Measurements from ENCODE around the gene CSK.
"Not testable (repeated sequence)": the region's sequence is repeated elsewhere in the genome, so short reads cannot be mapped to it uniquely, and the experiment has no call there.

The CSK gene

DNA sequence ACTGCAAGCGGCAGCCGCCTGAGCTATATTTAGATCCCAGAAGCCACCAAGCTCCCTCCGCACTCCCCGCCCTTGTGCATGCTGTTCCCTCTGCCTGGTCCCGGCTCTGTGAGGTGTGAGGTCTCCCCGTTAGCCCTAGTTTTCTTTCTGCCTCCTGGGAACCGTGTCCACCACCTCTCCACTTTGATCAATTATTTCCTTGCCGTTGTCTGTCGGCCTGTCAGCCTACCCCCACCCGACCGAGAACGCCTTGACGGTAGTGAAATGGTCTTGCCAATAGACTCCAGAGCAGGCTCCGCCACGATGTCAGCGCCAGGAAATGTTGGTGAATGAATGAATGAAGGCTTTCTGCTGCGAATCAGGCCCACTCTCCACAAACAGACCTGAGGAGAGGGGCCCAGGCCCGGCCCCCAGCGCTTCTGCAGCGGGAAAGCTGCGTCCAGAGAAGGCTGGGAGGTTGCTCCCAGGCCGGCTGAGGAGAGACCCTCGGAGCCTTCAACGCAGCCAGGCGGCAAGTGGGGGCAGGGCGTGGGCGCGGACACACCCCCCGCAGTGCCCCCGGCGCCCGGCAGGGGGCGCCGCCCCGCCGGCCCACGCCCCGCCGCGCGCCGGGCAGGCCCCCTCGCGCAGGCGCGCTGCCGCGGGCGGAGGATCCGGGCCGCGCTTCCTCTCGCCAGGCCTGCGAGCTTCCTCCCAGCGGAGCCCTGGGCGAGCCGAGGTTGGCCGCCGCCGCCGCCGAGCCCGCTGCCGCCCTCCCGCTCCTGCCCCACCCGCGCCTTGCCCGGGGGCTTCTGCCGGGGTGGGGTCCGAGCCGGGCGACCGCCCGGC lies at the start of gene CSK:
Gene CSK, plus strand, starts transcription at position 650 of the 828 bp plus-strand sequence. CDS start 16,218 bp downstream, outside the sequence.
- DNase-seq (ENCODE audit: low spot score): peak; percentile 86

DNA sequence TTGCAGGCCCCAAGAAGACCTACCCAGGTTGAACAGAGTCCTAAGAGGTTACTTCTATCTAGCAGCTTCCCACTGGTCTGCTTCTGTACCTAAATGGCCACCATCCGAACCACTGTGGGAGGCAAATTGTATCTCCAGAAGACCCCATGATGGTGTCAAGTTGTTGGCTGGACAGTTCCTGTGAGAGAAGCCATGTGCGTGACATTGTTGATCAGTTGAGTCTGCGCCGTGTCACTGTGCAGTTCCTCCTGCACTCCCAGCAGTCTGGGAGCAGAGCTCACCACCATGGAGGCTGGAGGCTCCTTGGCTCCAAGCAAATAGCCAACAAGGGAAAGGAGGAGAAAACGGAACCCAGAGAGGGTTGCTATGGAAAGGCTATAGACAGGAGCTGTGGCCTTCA lies 49.0 kb upstream of the CSK start:
- no peak for DNase-seq (ENCODE audit: low spot score)

DNA sequence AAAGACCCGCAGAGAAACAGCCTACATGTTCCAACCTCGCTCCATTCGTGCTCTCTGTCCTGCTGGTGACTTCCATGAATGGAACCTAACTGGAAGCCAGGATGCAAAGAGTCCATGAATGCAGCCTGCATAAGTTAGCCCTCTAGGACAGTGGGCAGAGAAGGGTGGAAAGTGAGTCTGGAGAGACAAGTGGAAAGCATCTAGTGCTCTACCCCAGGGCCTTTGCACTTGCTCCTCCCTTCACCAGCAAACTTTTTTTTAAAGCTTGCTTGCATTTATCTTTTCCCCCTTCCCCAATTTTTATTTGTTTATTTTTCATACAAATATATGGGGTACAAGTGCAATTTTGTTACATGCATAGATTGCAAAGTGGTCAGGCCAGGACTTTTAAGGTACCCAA lies 48.6 kb upstream of the CSK start:
- DNase-seq (ENCODE audit: low spot score): no peak

DNA sequence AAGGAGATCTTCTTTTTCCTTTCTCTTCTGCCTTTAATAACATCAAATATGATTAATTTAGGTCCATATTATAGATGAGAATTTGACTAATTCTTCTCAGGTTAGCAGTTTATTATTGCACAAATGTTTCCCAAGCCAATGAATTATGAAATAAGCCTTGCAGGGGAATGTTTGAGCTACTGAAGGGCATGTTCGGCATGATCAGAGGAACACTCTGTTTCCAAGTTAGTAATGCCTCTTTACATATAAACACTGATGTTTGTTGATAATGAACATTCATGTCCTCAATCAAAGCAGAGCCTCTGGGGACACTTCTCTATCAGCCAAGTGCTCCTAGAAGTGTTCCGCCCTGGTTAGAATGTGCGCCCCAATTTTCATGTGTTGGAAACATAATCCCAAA lies 46.6 kb upstream of the CSK start:
- no peak for DNase-seq (ENCODE audit: low spot score)

DNA sequence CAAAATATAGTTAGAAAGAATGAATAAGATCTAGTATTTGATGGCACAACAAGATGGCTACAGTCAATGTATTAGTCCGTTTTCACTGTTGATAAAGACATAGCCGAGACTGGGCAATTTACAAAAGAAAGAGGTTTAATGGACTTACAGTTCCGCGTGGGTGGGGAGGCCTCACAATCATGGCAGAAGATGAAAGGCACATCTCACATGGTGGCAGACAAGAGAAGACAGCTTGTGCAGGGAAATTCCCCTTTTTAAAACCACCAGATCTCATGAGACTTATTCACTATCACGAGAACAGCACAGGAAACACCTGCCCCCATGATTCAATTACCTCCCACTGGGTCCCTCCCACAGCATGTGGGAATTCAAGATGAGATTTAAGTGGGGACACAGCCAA lies 43.6 kb upstream of the CSK start:
- not testable (repeated sequence) for DNase-seq (ENCODE audit: low spot score)

DNA sequence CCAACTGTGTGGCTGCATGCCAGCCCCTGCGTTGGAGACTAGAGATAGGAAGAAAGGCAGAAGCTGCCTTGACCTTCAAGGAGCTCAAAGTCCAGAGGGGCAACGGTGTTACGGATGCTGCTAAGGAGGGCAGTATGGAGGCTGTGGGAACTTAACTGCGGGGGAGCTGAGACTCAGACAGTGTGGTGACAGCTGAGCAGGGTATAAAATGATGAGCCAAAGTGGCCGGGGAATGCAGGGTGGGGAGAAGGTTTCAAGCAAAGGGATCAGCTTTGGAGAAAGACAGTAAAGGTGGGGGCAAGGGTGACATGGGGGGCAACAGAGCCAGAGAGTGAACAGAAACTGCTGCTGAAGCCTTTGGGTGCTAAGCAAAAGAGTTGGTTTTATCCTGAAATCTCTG lies 39.5 kb upstream of the CSK start:
- no peak for DNase-seq (ENCODE audit: low spot score)

DNA sequence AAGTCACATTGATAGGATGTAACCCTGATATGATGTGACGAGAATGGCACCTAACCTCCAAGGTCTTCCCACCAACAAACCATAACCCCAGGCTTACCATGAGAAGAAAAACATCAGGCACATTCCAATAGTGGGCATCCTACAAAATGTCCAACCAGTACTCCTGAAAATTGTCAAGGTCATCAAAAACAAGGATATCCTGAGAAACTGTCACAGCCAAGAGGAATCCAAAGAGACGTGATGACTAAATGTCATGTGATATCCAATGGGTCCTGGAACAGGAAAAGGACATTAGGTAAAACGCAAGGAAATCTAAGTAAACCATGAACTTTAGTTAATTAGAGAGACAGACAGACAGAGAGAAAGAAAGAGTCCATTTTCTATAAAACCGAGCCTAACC lies 35.5 kb upstream of the CSK start:
- DNase-seq (ENCODE audit: low spot score): no peak

DNA sequence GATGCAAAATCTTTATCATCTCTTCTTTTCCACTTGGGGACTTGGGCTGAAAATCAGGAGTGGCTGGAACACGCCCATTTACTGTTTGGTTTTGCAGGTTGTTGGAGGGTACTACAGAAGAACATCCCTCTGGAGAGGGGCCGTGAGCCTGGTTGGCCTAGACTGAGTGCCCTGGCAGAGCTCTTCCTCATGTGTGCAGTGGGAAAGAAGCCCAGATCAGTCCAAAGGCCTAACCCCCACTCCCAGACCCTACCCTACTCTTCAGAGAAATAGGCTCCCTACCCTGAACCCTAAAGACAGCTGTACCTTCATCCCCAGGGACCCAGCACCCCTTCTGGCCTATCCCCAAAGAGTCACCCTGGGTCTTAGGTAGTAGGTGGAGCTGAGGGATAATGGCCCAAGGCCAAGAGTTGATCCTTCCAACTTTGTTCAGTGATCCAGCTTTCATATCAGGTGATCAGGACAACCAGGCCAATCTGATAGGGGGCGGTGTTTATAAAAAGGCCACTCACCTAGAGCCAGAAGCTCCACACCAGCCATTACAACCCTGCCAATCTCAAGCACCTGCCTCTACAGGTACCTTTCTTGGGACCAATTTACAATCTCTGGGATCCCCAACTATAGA lies 33.4 kb upstream of the CSK start, which contains the start of gene CYP1A2:
Gene CYP1A2, plus strand, starts transcription at position 524 of the 625 bp plus-strand sequence. CDS start 894 bp downstream, outside the sequence.
- DNase-seq (ENCODE audit: low spot score): no peak

DNA sequence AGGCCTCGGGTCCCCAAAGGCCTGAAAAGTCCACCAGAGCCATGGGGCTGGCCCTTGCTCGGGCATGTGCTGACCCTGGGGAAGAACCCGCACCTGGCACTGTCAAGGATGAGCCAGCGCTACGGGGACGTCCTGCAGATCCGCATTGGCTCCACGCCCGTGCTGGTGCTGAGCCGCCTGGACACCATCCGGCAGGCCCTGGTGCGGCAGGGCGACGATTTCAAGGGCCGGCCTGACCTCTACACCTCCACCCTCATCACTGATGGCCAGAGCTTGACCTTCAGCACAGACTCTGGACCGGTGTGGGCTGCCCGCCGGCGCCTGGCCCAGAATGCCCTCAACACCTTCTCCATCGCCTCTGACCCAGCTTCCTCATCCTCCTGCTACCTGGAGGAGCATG lies 32.0 kb upstream of the CSK start:
- no peak for DNase-seq (ENCODE audit: low spot score)

DNA sequence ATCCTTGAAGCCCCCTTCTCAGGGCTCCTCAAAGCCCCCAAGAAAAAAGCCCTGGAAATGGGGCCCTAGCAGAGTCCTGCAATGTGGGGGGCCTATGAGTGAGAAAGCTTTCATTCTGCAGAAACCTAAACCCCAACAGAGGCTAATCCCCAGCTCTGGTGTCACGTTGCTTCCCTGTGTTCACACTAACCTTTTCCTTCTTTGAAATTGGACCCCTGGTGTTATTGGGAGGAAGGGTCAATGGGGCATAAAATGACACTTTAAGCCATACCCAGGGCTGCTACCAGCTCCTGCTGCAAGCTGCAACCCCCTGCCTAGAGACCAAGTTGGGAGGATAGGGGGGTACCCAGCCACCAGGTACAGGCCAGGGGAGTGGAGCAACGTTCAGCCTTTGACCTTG lies 31.1 kb upstream of the CSK start:
- no peak for DNase-seq (ENCODE audit: low spot score)

DNA sequence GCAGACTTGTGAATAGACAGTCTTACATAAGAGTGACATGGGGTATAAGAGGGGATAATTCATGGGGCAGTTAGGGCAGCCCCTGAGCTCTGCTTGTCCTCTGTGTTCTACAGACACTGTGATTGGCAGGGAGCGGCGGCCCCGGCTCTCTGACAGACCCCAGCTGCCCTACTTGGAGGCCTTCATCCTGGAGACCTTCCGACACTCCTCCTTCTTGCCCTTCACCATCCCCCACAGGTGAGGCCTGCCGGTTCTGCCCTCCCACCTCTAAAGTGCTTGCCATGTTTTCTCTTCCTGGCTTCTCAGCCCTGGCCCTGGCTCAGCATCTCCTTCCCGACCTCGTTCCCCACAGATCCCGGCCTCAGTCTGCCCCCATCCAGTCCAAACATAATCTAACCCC lies 29.9 kb upstream of the CSK start:
- no peak for DNase-seq (ENCODE audit: low spot score)

DNA sequence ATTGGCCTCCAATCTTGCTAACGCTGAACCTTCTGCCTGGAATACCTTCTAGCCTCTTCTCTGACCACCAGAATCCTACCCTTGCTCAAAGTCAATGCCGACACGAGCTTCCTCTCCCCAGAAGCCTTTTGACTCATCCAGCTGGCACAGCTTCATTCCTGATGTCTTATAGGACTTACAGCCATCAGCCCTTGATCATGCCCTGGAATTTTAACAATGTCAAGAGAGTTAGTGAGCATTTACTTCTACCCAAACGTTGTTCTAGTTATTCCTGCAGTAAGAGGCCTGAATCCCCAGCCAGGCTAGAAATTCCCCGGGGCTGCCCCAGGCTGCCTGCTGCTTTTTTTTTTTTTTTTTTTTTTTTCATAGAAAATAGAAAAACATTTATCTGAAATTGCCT lies 29.3 kb upstream of the CSK start:
- DNase-seq (ENCODE audit: low spot score): no peak

DNA sequence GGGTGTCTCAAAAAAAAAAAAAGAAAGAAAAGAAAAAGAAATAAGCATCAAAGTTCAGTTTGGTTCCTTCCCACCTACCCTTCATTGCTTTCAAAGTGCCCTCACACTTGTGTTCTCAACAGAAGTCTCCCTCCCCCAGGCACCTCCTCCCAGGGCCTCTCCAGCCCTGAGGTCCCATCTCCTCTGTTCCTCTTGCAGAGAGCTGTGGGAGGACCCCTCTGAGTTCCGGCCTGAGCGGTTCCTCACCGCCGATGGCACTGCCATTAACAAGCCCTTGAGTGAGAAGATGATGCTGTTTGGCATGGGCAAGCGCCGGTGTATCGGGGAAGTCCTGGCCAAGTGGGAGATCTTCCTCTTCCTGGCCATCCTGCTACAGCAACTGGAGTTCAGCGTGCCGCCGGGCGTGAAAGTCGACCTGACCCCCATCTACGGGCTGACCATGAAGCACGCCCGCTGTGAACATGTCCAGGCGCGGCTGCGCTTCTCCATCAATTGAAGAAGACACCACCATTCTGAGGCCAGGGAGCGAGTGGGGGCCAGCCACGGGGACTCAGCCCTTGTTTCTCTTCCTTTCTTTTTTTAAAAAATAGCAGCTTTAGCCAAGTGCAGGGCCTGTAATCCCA lies 27.2 kb upstream of the CSK start:
- no peak for DNase-seq (ENCODE audit: low spot score)

DNA sequence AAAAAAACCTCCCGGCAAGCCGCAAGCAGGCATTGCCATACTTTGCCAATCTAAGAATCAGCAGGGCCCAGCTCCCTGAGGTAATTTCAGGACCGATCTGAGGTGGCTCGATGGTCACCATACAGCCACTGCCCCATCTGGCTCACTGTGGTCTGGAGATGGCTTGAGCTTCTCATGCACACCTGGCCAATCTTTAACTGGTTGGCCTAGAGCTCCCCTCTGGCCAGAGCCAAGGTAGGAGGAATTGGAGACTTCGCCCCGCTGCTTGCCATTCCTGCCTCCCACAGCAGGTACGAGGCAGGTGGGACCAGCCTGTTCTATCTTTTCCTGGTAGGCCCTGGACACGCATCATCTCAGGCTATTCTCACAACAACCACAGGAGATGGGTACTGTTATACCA lies 23.1 kb upstream of the CSK start:
- DNase-seq (ENCODE audit: low spot score): no peak

DNA sequence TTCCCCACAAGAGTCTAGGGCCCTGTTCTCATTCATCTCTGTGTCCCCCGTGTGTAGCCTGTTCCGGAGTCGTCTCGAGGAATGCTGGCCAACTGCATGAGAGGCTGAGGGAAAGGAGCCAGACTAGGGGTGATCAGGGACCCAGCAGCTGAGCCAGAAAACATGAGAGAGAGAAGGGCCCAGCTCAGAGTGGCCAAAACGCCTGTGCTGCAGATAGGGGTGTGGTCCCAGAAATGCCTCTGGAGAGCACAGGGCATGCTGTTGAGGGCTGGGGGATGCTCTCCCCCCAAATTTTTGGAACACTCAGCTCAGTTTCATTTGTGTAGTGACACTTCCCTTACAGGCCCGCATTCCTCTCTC lies 19.1 kb upstream of the CSK start:
- DNase-seq (ENCODE audit: low spot score): no peak

DNA sequence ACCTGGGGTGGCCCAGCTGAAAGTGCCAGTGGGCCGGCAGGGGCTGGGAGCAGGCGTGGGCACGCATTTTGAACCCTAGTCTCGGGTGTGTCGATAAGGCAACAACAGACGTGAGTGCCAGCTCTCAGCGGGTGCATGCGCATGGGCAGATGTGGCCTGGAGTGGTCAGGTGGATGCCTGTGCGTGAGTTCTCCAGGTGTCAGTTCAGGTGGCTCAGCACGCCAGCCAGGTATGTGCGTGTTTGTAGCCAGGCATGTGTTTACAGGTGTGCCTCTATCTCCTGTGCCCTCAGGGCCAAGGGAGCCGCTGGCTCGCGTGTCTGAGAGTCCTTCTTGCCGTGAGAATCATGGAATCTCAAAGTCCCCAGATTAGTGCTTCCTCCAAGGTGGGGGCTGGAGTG lies 18.5 kb upstream of the CSK start:
- DNase-seq (ENCODE audit: low spot score): no peak

DNA sequence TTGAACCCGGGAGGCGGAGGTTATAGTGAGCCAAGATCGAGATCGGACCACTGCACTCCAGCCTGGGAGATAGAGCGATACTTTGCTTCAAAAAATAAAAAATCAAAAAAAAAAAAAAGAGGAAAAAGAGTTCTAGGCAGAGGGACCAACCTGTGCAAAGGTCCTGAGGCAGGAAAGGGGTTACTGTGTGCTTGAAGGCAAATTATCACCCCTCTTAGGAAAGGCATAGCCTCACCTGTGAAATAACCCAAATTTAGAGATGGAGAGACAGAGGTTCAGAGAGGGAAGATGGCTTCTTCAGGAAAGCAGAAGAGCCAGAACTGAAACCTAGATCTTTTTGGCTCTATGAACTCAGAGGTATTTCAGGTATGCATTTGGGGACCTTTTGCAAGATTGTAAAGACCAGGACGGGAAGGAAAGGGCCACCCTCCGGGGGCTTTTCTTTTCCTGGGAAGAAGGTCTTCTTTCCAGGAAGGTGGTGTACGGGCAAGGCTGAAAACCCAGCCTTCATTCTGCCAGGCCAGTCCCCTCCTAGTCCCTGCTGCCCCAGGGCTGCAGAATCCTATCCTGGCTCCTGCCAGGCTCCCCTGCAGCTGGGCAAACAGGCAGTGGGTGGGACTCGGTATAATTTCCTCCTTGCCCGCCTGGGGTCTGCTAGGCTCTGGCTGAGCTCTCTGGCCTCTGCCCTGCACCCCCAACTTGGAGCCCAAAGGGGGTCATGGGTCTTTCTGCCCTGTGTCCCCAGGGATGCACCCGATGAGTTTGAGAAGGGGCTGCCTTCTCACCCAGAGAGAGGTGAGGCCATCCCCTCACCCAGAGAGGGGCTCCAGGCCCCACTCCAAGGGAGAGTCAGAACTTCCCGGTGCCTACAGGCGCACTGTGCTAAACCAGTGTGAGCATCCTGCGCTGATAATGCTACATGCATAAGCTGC lies 14.4 kb upstream of the CSK start:
- no peak for DNase-seq (ENCODE audit: low spot score)

DNA sequence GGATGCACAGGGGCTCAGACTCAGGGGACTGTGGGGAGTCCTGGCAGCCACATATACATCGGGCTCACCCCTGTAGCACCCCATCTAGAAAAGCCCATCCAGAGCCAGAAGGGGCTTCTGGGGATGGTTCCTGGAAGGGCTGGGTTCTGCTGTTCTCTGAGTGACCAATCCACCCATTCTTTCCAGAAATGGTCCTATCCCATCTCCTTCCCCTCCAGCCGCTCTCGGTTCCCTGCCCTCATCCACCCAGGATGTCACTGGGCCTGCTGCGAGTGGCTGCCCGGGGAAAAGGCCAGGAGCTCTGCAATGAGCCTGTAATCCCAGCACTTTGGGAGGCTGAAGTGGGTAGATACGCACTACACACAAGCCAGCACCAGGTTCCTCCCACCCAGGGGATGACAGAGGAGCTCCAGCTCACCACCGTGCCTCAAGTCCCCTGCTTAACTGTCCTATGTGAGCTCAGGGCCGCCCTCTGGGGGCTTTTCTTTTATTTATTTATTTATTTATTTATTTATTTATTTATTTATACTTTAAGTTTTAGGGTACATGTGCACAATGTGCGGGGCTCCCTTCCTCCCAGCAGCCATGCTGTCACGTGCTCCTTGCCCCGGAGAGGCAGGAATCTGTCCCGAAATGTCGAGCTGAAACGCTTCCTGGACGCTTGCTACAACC lies 13.6 kb upstream of the CSK start:
- no peak for DNase-seq (ENCODE audit: low spot score)

DNA sequence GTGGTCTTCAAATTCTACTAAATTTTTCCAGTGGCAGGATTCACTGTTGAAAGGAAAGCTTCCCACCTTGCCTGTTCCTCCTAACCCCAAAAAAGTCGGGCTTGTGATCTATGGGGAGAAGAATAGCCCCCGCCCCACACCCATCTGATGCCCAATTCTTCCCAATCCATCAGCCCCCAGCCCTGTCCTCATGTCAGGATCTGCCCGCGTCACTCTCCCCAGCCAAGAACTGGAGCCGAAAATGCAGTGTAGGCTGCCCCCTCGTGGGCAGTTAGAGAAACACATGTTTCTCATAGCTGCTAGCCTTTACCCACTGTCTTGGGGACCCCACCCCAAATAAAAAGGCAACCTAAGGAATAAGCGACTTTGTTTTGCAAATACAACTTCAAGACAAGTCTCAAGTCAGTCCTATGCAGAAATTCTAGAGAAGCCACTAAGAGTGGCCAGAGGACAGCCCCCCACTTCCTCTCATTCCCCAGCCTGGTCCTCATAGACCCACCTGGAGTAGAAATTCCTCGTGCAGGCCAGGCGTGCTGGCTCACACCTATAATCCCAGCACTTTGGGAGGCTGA lies 13.0 kb upstream of the CSK start:
- peak; percentile 81 for DNase-seq (ENCODE audit: low spot score)

DNA sequence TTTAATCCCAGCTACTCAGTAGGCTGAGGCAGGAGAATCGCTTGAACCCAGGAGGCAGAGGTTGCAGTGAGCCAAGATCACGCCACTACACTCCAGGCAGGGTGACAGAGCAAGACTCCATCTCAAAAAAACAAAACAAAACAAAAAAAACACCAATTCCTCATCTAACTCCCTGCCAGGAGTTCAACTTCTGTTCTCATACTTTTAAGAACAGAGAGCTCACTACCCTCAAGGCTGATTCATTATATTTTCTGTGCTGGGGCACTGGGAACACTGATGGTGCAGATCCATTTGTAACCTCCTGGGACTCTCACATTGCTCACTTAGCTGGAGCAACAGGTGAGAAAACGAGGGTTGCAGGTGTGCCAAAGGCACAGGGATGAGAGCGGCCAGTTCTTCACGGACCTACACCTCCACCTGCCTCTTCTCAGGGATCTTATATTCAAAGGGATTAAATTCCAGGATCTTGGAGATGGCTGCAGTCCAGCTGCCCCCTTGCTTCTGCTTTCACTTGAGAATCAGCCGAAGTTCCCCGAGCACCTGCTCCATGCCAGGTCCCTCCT lies 12.3 kb upstream of the CSK start:
- DNase-seq (ENCODE audit: low spot score): no peak

Data from ecto neural progenitor cell (in vitro differentiated cells).